IMR-90 (cell line): Measurements from ENCODE around the gene PATJ. TPM values are rescaled to one million over a fixed set of nuclear protein-coding genes. Genes with fewer than 3 reads are reported as not detected.
"Not testable (repeated sequence)": the region's sequence is repeated elsewhere in the genome, so short reads cannot be mapped to it uniquely, and the experiment has no call there.

ENCODE experiments used
- ATAC-seq: fragments of 200-7000 bp; cut with Tn5 transposase; 2 replicates; pipeline ENCODE4 v1.9.1; 2020; ENCODE audit warnings: low read depth, mild to moderate bottlenecking, moderate library complexity
- BruUV-seq: library from RNA; stranded (reverse); fragments of 400-500 nt; replicated peaks from 2 replicates; lab custom pipeline; 2021; lab: Mats Ljungman, UMichigan
- CTCF ChIA-PET: fragments of 300-600 bp; formaldehyde crosslinking; extraction: SDS; loops from one replicate; lab custom pipeline; 2021; ENCODE audit warnings: antibody characterized with exemption; lab: Yijun Ruan, JAX
- POLR2A ChIA-PET: fragments of 300-600 bp; sonication (Branson Sonifier 250); formaldehyde crosslinking; loops from one replicate; lab custom pipeline; 2022; ENCODE audit warnings: antibody characterized with exemption; ENCODE audit not compliant: unreplicated experiment; lab: Charles Lee
- DNase-seq: peaks from one replicate; pipeline ENCODE4 v3.0.0; 2013
- H2AFZ ChIP-seq: replicated peaks from 2 replicates; pipeline ENCODE3; 2013; ENCODE audit warnings: low read length, mild to moderate bottlenecking; ENCODE audit not compliant: poor library complexity
- H2AK5ac ChIP-seq: 2 replicates; pipeline ENCODE4 v1.6.1; 2013; ENCODE audit warnings: low read depth, low read length, inconsistent platforms
- H2AK9ac ChIP-seq: replicated peaks from 2 replicates; pipeline ENCODE3; 2013; ENCODE audit warnings: mild to moderate bottlenecking, low read depth, low read length, moderate library complexity; ENCODE audit not compliant: poor library complexity
- H2BK120ac ChIP-seq: 2 replicates; pipeline ENCODE4 v1.6.1; 2013; ENCODE audit warnings: low read depth, low read length, inconsistent platforms
- H2BK15ac ChIP-seq: 3 replicates; pipeline ENCODE4 v1.6.1; 2013; ENCODE audit warnings: low read depth, low read length, inconsistent platforms
- H2BK20ac ChIP-seq: 2 replicates; pipeline ENCODE4 v1.6.1; 2013; ENCODE audit warnings: low read depth, mild to moderate bottlenecking, inconsistent platforms, low read length, moderate library complexity
- H2BK5ac ChIP-seq: 2 replicates; pipeline ENCODE4 v1.6.1; 2013; ENCODE audit warnings: mild to moderate bottlenecking, low read depth, low read length, inconsistent platforms; ENCODE audit not compliant: poor library complexity, severe bottlenecking
- H3K14ac ChIP-seq: replicated peaks from 2 replicates; pipeline ENCODE4 v1.6.1; 2013; ENCODE audit warnings: low read depth, low read length, inconsistent platforms
- H3K18ac ChIP-seq: 2 replicates; pipeline ENCODE4 v1.6.1; 2013; ENCODE audit warnings: low read depth, low read length, control low read depth
- H3K23ac ChIP-seq: 2 replicates; pipeline ENCODE4 v1.6.1; 2013; ENCODE audit warnings: low read depth, low read length, inconsistent platforms
- H3K27ac ChIP-seq: 2 replicates; pipeline ENCODE4 v1.5.1; 2013; ENCODE audit warnings: mild to moderate bottlenecking, control low read depth, low read length; ENCODE audit not compliant: insufficient read depth
- H3K27me3 ChIP-seq: 2 replicates; pipeline ENCODE4 v1.6.1; 2013; ENCODE audit warnings: low read length; ENCODE audit not compliant: control insufficient read depth, insufficient read depth
- H3K36me3 ChIP-seq: 2 replicates; pipeline ENCODE4 v1.6.1; 2013; ENCODE audit warnings: low read length, mixed read lengths; ENCODE audit not compliant: control insufficient read depth, insufficient read depth
- H3K4ac ChIP-seq: 2 replicates; pipeline ENCODE4 v1.6.1; 2013; ENCODE audit warnings: low read depth, low read length, inconsistent platforms
- H3K4me1 ChIP-seq: 2 replicates; pipeline ENCODE4 v1.6.1; 2013; ENCODE audit warnings: low read length, mixed read lengths; ENCODE audit not compliant: control insufficient read depth, insufficient read depth
- H3K4me2 ChIP-seq: 2 replicates; pipeline ENCODE4 v1.6.1; 2013; ENCODE audit warnings: low read depth, mild to moderate bottlenecking, control low read depth, low read length, moderate library complexity
- H3K4me3 ChIP-seq: 2 replicates; pipeline ENCODE4 v1.5.1; 2013; ENCODE audit warnings: low read depth, mild to moderate bottlenecking, control low read depth, low read length, moderate library complexity; ENCODE audit not compliant: insufficient read depth
- H3K56ac ChIP-seq: 2 replicates; pipeline ENCODE4 v1.6.1; 2013; ENCODE audit warnings: low read length, inconsistent platforms; ENCODE audit not compliant: insufficient read depth; ENCODE audit errors: extremely low read depth
- H3K79me1 ChIP-seq, 2 experiments: 2 replicates each; pipeline ENCODE4 v1.6.1; 2013; ENCODE audit warnings: low read length in 2 of 2, inconsistent platforms in 1 of 2, low read depth in 1 of 2
- H3K9ac ChIP-seq: 2 replicates; pipeline ENCODE4 v1.6.1; 2013; ENCODE audit warnings: low read depth, low read length, control low read depth
- H3K9me1 ChIP-seq: 2 replicates; pipeline ENCODE4 v1.6.1; 2013; ENCODE audit warnings: low read length, inconsistent platforms; ENCODE audit not compliant: insufficient read depth
- H3K9me3 ChIP-seq: 2 replicates; pipeline ENCODE4 v1.6.1; 2013; ENCODE audit warnings: low read length; ENCODE audit not compliant: control insufficient read depth, insufficient read depth
- H4K20me1 ChIP-seq: 2 replicates; pipeline ENCODE4 v1.6.1; 2013; ENCODE audit warnings: low read length, inconsistent platforms; ENCODE audit not compliant: insufficient read depth
- H4K5ac ChIP-seq: 2 replicates; pipeline ENCODE4 v1.6.1; 2013; ENCODE audit warnings: mild to moderate bottlenecking, low read depth, low read length, control low read depth
- H4K8ac ChIP-seq, 2 experiments: 2 replicates each; pipeline ENCODE4 v1.6.1; 2013; ENCODE audit warnings: low read depth in 2 of 2, low read length in 2 of 2, control low read depth in 1 of 2, inconsistent platforms in 1 of 2
- H4K91ac ChIP-seq: 2 replicates; pipeline ENCODE4 v1.6.1; 2013; ENCODE audit warnings: low read depth, low read length, inconsistent platforms; ENCODE audit not compliant: insufficient read depth
- CEBPB ChIP-seq: IDR thresholded peaks from 2 replicates; pipeline ENCODE4 v1.6.1; 2012; ENCODE audit warnings: low read depth, low read length, improper control_type of control experiment
- FOS ChIP-seq: fragments of 150-350 bp; IDR thresholded peaks from 2 replicates; pipeline ENCODE4 v1.6.1; 2016; ENCODE audit warnings: low read depth, low read length
- RFX5 ChIP-seq: IDR thresholded peaks from 2 replicates; pipeline ENCODE4 v1.8.0; 2012; ENCODE audit warnings: low read depth, mild to moderate bottlenecking, low read length, moderate library complexity
- WGBS, 2 experiments: methylation state at CpG; one replicate each; pipeline versions ENCODE4 v1.1.5 to v1.1.7; 2013; ENCODE audit warnings: missing lambda C conversion rate in 2 of 2; ENCODE audit not compliant: insufficient read length in 1 of 2; ENCODE audit errors: extremely low coverage in 2 of 2; 5-methylcytosine and 5-hydroxymethylcytosine counted together
- dilution Hi-C: fragments of 300-500 bp; cut with HindIII; formaldehyde crosslinking; loops from one replicate; pipeline ENCODE4 v1.14.3; 2018; ENCODE audit warnings: low sequenced_read_pairs; ENCODE audit not compliant: unreplicated experiment
- in situ Hi-C: fragments of 300-500 bp; cut with MboI; formaldehyde crosslinking; loops from 3 replicates; pipeline ENCODE4 v1.14.3; 2019; ENCODE audit warnings: low sequenced_read_pairs, inconsistent platforms, mixed read lengths
- intact Hi-C: fragments of 100-400 bp; cut with micrococcal nuclease; formaldehyde crosslinking; loops from 2 replicates; pipeline ENCODE4 v1.10.0; 2022
- polyA plus RNA-seq, 3 experiments: library from polyadenylated mRNA; depleted of rRNA; stranded (reverse); fragments of >200 nt; gene quantifications; 2 replicates each; pipeline ENCODE4 v1.2.3, GENCODE V29; 2012; ENCODE audit warnings: low replicate concordance in 1 of 3
- total RNA-seq: library from RNA; depleted of rRNA; stranded (reverse); fragments of >200 nt; gene quantifications from 2 replicates; pipeline ENCODE4 v1.2.3, GENCODE V29; 2012

Gene PATJ
- total and polyA plus RNA-seq, 2 of the 4 experiments (the other 2 are of a cell fraction), result 2.0 to 3.4 TPM

DNA sequence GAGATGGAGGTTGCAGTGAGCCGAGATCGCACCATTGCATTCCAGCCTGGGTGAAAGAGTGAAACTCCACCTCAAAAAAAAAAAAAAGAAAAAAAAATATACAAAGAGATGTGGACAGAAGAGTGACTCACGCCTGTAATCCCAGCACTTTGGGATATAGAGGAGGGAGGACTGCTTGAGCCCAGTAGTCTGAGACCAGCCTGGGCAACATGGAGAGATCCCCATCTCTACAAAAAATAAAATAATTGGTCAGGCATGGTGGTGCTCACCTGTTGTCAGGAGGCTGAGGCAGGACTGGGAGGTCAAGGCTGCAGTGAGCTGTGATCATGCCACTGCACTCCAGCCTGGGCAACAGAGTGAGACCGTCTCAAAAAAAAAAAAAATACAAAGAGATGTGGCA lies 31.0 kb upstream of the PATJ start:
- H2AFZ ChIP-seq, H3K9me1 ChIP-seq, H3K27me3 ChIP-seq, H4K20me1 ChIP-seq, H2BK20ac ChIP-seq, H3K14ac ChIP-seq, H2BK120ac ChIP-seq, H3K9me3 ChIP-seq, H3K4me3 ChIP-seq, H3K9ac ChIP-seq, H3K4ac ChIP-seq, H4K91ac ChIP-seq, H3K18ac ChIP-seq, H2BK15ac ChIP-seq, H2AK5ac ChIP-seq, in situ Hi-C loops, H3K4me2 ChIP-seq, H3K23ac ChIP-seq, H3K56ac ChIP-seq, BruUV-seq, H2BK5ac ChIP-seq, H3K27ac ChIP-seq, H4K8ac ChIP-seq, dilution Hi-C loops, H2AK9ac ChIP-seq, H4K5ac ChIP-seq, H3K4me1 ChIP-seq, intact Hi-C loops: not testable (repeated sequence)
- TF ChIP-seq FOS, result peak; percentile 58; the same call in 1 of the 2 replicates
- 0 out of 2 replicates have a peak, but pooled peaks have one; percentile 16 for TF ChIP-seq CEBPB
- TF ChIP-seq RFX5, result peak; percentile 85
- Histone ChIP-seq H3K36me3 (peaks cover 12% of the 10 kb centered on the region; the same call in 1 of the 2 replicates), H3K79me1 (peaks cover 15 to 27% of the 10 kb centered on the region in 2 experiments; a peak in 3 of 4 replicates)
- WGBS, 2 experiments, result no CpG with 5 or more reads among the region's 4 CpGs
- DNase-seq (peak; percentile 81), ATAC-seq (peak; percentile 98)
- POLR2A ChIA-PET, result interaction anchor here (0.6 kb wide), 1 partner anchor 31 kb away, joined by 5 read pairs; no protein-coding TSS in a partner anchor
- CTCF ChIA-PET, result interaction anchor here (0.6 to 1.1 kb wide), 2 partner anchors 14 to 15 kb away, joined by 4 to 7 read pairs; no protein-coding TSS in a partner anchor
